HEK293T (cell line): Measurements from ENCODE around the gene MGAT4C.
"Not testable (repeated sequence)": the region's sequence is repeated elsewhere in the genome, so short reads cannot be mapped to it uniquely, and the experiment has no call there.

Experiments
- CTCF ChIA-PET: fragments of 350-600 bp; formaldehyde crosslinking; extraction: SDS; loops from one replicate; lab custom pipeline; 2021; ENCODE audit warnings: antibody characterized with exemption, inconsistent platforms; lab: Yijun Ruan, JAX
- POLR2A ChIA-PET: fragments of 350-600 bp; formaldehyde crosslinking; extraction: SDS; loops from one replicate; lab custom pipeline; 2020; ENCODE audit warnings: antibody characterized with exemption, inconsistent platforms; lab: Yijun Ruan, JAX
- DNase-seq: peaks from one replicate; pipeline ENCODE4 v3.0.0; 2012; ENCODE audit warnings: mixed read lengths; ENCODE audit errors: extremely low spot score
- ARNT ChIP-seq: fragments of 450-650 bp; IDR thresholded peaks from 2 replicates; pipeline ENCODE4 v1.6.1; 2017; ENCODE audit warnings: mild to moderate bottlenecking
- BHLHE40 ChIP-seq: fragments of 450-650 bp; IDR thresholded peaks from 2 replicates; pipeline ENCODE4 v1.6.1; 2016; ENCODE audit warnings: mild to moderate bottlenecking, moderate library complexity, borderline replicate concordance
- CTBP1 ChIP-seq: fragments of 450-650 bp; IDR thresholded peaks from 2 replicates; pipeline ENCODE4 v1.6.1; 2016; ENCODE audit warnings: borderline replicate concordance
- ELF4 ChIP-seq: fragments of 450-650 bp; IDR thresholded peaks from 2 replicates; pipeline ENCODE4 v1.6.1; 2017; ENCODE audit warnings: antibody characterized with exemption
- FOXA1 ChIP-seq: fragments of 450-650 bp; IDR thresholded peaks from 2 replicates; pipeline ENCODE4 v1.6.1; 2016; ENCODE audit warnings: mild to moderate bottlenecking
- FOXK2 ChIP-seq: fragments of 450-650 bp; IDR thresholded peaks from 2 replicates; pipeline ENCODE4 v1.6.1; 2016; ENCODE audit warnings: mild to moderate bottlenecking
- FOXM1 ChIP-seq: fragments of 450-650 bp; IDR thresholded peaks from 2 replicates; pipeline ENCODE4 v1.6.1; 2017; ENCODE audit warnings: mild to moderate bottlenecking, borderline replicate concordance
- HDGF ChIP-seq: fragments of 450-650 bp; IDR thresholded peaks from 2 replicates; pipeline ENCODE4 v1.6.1; 2017; ENCODE audit warnings: antibody characterized with exemption, borderline replicate concordance
- L3MBTL2 ChIP-seq: fragments of 450-650 bp; conservative IDR thresholded peaks from 2 replicates; pipeline ENCODE4 v1.6.1; 2016; ENCODE audit warnings: mild to moderate bottlenecking
- LEF1 ChIP-seq: fragments of 450-650 bp; IDR thresholded peaks from 2 replicates; pipeline ENCODE4 v1.6.1; 2017; ENCODE audit warnings: mild to moderate bottlenecking, borderline replicate concordance
- NFRKB ChIP-seq: fragments of 450-650 bp; IDR thresholded peaks from 2 replicates; pipeline ENCODE4 v1.6.1; 2016; ENCODE audit warnings: mild to moderate bottlenecking, moderate library complexity
- PKNOX1 ChIP-seq: fragments of 450-650 bp; IDR thresholded peaks from 2 replicates; pipeline ENCODE4 v1.6.1; 2016
- SP1 ChIP-seq: fragments of 450-650 bp; IDR thresholded peaks from 2 replicates; pipeline ENCODE4 v1.6.1; 2017
- SUZ12 ChIP-seq: fragments of 450-650 bp; IDR thresholded peaks from 2 replicates; pipeline ENCODE4 v1.6.1; 2016; ENCODE audit warnings: mild to moderate bottlenecking
- TARDBP ChIP-seq: fragments of 450-650 bp; IDR thresholded peaks from 2 replicates; pipeline ENCODE4 v1.6.1; 2016
- ZNF384 ChIP-seq: fragments of 450-650 bp; IDR thresholded peaks from 2 replicates; pipeline ENCODE4 v1.6.1; 2016

Gene MGAT4C

GRCh38 chr12:86256163-86256562 lies at the start of gene MGAT4C:
MGAT4C (minus strand) TSS chr12:86256391.
- ChIA-PET CTCF (no interaction called here), POLR2A (no interaction called here)
- DNase-seq: peak; percentile 14
- TF ChIP-seq ARNT: no peak
- no peak for TF ChIP-seq FOXM1
- TF ChIP-seq PKNOX1: peak; percentile 68
- TF ChIP-seq LEF1: no peak
- no peak for TF ChIP-seq SUZ12

DNA sequence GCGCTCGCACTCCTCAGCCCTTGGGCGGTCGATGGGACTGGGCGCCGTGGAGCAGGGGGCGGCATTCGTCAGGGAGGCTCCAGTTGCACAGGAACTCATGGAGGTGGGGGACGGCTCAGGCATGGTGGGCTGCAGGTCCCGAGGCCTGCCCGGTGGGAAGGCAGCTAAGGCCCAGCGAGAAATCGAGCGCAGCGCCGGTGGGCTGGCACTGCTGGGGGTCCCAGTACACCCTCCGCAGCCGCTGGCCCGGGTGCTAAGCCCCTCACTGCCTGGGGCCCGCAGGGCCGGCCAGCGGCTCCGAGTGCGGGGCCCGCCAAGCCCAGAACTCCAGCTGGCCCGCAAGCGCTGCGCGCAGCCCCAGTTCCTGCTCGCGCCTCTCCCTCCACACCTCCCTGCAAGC lies 40.2 kb upstream of the MGAT4C start:
- DNase-seq, POLR2A ChIA-PET, CTCF ChIA-PET: not testable (repeated sequence)

DNA sequence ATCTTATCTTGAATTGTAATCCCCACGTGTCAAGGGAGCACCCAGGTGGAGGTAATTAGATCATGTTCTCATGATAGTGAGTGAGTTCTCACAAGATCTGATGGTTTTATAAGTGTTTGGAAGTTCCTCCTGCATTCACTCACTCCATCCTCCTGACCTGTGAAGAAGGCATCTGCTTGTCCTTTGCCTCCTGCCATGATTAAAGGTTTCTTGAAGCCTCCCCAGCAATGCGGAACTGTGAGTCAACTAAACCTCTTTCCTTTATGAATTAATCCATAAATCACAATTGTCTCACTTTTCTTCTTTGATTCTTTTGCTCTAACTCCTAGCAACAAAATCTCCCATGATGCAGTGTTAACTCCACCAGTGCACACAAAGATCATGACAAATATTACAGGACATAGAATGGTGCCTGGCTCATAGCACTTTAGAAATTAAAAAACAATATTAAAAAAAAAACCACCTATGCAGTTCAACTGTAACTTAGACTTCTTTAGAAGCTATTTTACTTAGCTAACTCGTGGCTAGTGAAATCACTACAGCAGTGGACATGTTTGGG lies 37.6 kb upstream of the MGAT4C start:
- ChIA-PET POLR2A (interaction anchor here (0.6 kb wide), 1 partner anchor 49 kb away, joined by 3 read pairs; no protein-coding TSS in a partner anchor), CTCF (interaction anchor here (0.6 kb wide), 1 partner anchor 48 kb away, joined by 3 read pairs; no protein-coding TSS in a partner anchor)
- no peak for TF ChIP-seq FOXK2
- no peak for TF ChIP-seq TARDBP
- TF ChIP-seq HDGF: no peak
- no peak for TF ChIP-seq L3MBTL2
- no peak for TF ChIP-seq FOXA1
- no peak for TF ChIP-seq CTBP1
- DNase-seq: no peak

GRCh38 chr12:86292480-86292879 lies 36.3 kb upstream of the MGAT4C start:
- POLR2A ChIA-PET: no interaction called here
- no peak for TF ChIP-seq CTBP1
- no peak for TF ChIP-seq L3MBTL2
- no peak for TF ChIP-seq HDGF
- no peak for TF ChIP-seq PKNOX1
- no peak for TF ChIP-seq FOXM1
- TF ChIP-seq FOXK2: no peak
- TF ChIP-seq FOXA1: no peak
- TF ChIP-seq SP1: no peak
- no peak for TF ChIP-seq SUZ12
- no peak for TF ChIP-seq ELF4
- TF ChIP-seq BHLHE40: no peak
- TF ChIP-seq NFRKB: no peak
- no peak for TF ChIP-seq LEF1
- CTCF ChIA-PET: no interaction called here
- DNase-seq: no peak

GRCh38 chr12:86290615-86291014 lies 34.4 kb upstream of the MGAT4C start:
- no peak for DNase-seq
- TF ChIP-seq CTBP1 (no peak), ARNT (no peak), LEF1 (no peak), FOXM1 (no peak), NFRKB (no peak), TARDBP (no peak), SUZ12 (no peak), HDGF (no peak), FOXA1 (no peak), BHLHE40 (no peak), PKNOX1 (no peak), ELF4 (no peak), SP1 (no peak), ZNF384 (no peak), FOXK2 (no peak), L3MBTL2 (no peak)
- ChIA-PET CTCF (no interaction called here), POLR2A (no interaction called here)

DNA sequence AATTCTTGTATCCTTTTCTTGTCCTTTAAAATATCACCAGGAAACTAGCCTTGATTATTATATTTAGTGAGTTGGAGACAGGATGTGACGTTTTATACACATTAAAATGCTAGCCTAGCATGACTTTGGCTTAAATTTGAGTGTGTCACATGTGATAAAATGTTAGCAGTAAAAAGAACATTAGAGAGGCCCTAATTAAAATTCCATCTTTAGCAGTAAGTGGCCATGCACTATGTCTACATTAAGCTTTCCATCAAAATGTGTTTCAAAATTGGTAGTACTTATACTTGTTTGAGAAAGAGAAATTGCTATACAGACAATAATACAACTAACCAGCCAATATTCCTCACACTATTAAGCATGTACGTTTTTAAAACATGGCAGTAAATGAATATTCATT lies 29.9 kb upstream of the MGAT4C start:
- TF ChIP-seq FOXA1: no peak
- no peak for TF ChIP-seq HDGF
- no peak for TF ChIP-seq PKNOX1
- TF ChIP-seq ZNF384: no peak
- TF ChIP-seq SP1: no peak
- no peak for TF ChIP-seq CTBP1
- TF ChIP-seq ARNT: no peak
- TF ChIP-seq ELF4: no peak
- CTCF ChIA-PET: no interaction called here
- no peak for DNase-seq
- POLR2A ChIA-PET: no interaction called here

DNA sequence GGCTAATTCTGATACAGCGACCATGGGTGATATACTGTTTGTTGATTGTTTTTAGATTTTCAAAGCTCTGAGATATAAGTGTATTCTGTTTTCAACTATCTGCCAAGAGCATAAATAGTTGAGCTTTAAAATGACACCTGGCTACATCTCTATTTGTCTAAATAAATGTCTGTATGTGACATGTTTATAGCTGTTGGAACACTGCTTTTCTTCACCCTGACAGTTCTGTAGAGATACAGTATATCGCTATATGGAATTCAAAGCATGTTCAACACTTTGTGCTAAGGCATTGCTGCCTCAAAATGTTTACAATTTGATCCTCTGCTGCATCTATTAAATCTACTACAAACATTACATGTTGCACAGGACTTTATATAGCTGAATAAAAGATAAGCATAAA lies 27.4 kb upstream of the MGAT4C start:
- ChIA-PET CTCF (no interaction called here), POLR2A (no interaction called here)
- TF ChIP-seq NFRKB (no peak), PKNOX1 (peak; percentile 63)
- DNase-seq: no peak
